IMR-90 (cell line): Measurements from ENCODE around the gene TNFRSF11A. TPM values are rescaled to one million over a fixed set of nuclear protein-coding genes. Genes with fewer than 3 reads are reported as not detected.

ENCODE experiments used
- ATAC-seq: fragments of 200-7000 bp; cut with Tn5 transposase; 2 replicates; pipeline ENCODE4 v1.9.1; 2020; ENCODE audit warnings: low read depth, mild to moderate bottlenecking, moderate library complexity
- BruUV-seq: library from RNA; stranded (reverse); fragments of 400-500 nt; replicated peaks from 2 replicates; lab custom pipeline; 2021; lab: Mats Ljungman, UMichigan
- CTCF ChIA-PET: fragments of 300-600 bp; formaldehyde crosslinking; extraction: SDS; loops from one replicate; lab custom pipeline; 2021; ENCODE audit warnings: antibody characterized with exemption; lab: Yijun Ruan, JAX
- POLR2A ChIA-PET: fragments of 300-600 bp; sonication (Branson Sonifier 250); formaldehyde crosslinking; loops from one replicate; lab custom pipeline; 2022; ENCODE audit warnings: antibody characterized with exemption; ENCODE audit not compliant: unreplicated experiment; lab: Charles Lee
- DNase-seq: peaks from one replicate; pipeline ENCODE4 v3.0.0; 2013
- H2AFZ ChIP-seq: replicated peaks from 2 replicates; pipeline ENCODE3; 2013; ENCODE audit warnings: low read length, mild to moderate bottlenecking; ENCODE audit not compliant: poor library complexity
- H2AK5ac ChIP-seq: 2 replicates; pipeline ENCODE4 v1.6.1; 2013; ENCODE audit warnings: low read depth, low read length, inconsistent platforms
- H2AK9ac ChIP-seq: replicated peaks from 2 replicates; pipeline ENCODE3; 2013; ENCODE audit warnings: mild to moderate bottlenecking, low read depth, low read length, moderate library complexity; ENCODE audit not compliant: poor library complexity
- H2BK120ac ChIP-seq: 2 replicates; pipeline ENCODE4 v1.6.1; 2013; ENCODE audit warnings: low read depth, low read length, inconsistent platforms
- H2BK15ac ChIP-seq: 3 replicates; pipeline ENCODE4 v1.6.1; 2013; ENCODE audit warnings: low read depth, low read length, inconsistent platforms
- H2BK20ac ChIP-seq: 2 replicates; pipeline ENCODE4 v1.6.1; 2013; ENCODE audit warnings: low read depth, mild to moderate bottlenecking, inconsistent platforms, low read length, moderate library complexity
- H2BK5ac ChIP-seq: 2 replicates; pipeline ENCODE4 v1.6.1; 2013; ENCODE audit warnings: mild to moderate bottlenecking, low read depth, low read length, inconsistent platforms; ENCODE audit not compliant: poor library complexity, severe bottlenecking
- H3K14ac ChIP-seq: replicated peaks from 2 replicates; pipeline ENCODE4 v1.6.1; 2013; ENCODE audit warnings: low read depth, low read length, inconsistent platforms
- H3K18ac ChIP-seq: 2 replicates; pipeline ENCODE4 v1.6.1; 2013; ENCODE audit warnings: low read depth, low read length, control low read depth
- H3K23ac ChIP-seq: 2 replicates; pipeline ENCODE4 v1.6.1; 2013; ENCODE audit warnings: low read depth, low read length, inconsistent platforms
- H3K27ac ChIP-seq: 2 replicates; pipeline ENCODE4 v1.5.1; 2013; ENCODE audit warnings: mild to moderate bottlenecking, control low read depth, low read length; ENCODE audit not compliant: insufficient read depth
- H3K27me3 ChIP-seq: 2 replicates; pipeline ENCODE4 v1.6.1; 2013; ENCODE audit warnings: low read length; ENCODE audit not compliant: control insufficient read depth, insufficient read depth
- H3K36me3 ChIP-seq: 2 replicates; pipeline ENCODE4 v1.6.1; 2013; ENCODE audit warnings: low read length, mixed read lengths; ENCODE audit not compliant: control insufficient read depth, insufficient read depth
- H3K4ac ChIP-seq: 2 replicates; pipeline ENCODE4 v1.6.1; 2013; ENCODE audit warnings: low read depth, low read length, inconsistent platforms
- H3K4me1 ChIP-seq: 2 replicates; pipeline ENCODE4 v1.6.1; 2013; ENCODE audit warnings: low read length, mixed read lengths; ENCODE audit not compliant: control insufficient read depth, insufficient read depth
- H3K4me2 ChIP-seq: 2 replicates; pipeline ENCODE4 v1.6.1; 2013; ENCODE audit warnings: low read depth, mild to moderate bottlenecking, control low read depth, low read length, moderate library complexity
- H3K4me3 ChIP-seq: 2 replicates; pipeline ENCODE4 v1.5.1; 2013; ENCODE audit warnings: low read depth, mild to moderate bottlenecking, control low read depth, low read length, moderate library complexity; ENCODE audit not compliant: insufficient read depth
- H3K56ac ChIP-seq: 2 replicates; pipeline ENCODE4 v1.6.1; 2013; ENCODE audit warnings: low read length, inconsistent platforms; ENCODE audit not compliant: insufficient read depth; ENCODE audit errors: extremely low read depth
- H3K79me1 ChIP-seq, 2 experiments: 2 replicates each; pipeline ENCODE4 v1.6.1; 2013; ENCODE audit warnings: low read length in 2 of 2, inconsistent platforms in 1 of 2, low read depth in 1 of 2
- H3K9ac ChIP-seq: 2 replicates; pipeline ENCODE4 v1.6.1; 2013; ENCODE audit warnings: low read depth, low read length, control low read depth
- H3K9me1 ChIP-seq: 2 replicates; pipeline ENCODE4 v1.6.1; 2013; ENCODE audit warnings: low read length, inconsistent platforms; ENCODE audit not compliant: insufficient read depth
- H3K9me3 ChIP-seq: 2 replicates; pipeline ENCODE4 v1.6.1; 2013; ENCODE audit warnings: low read length; ENCODE audit not compliant: control insufficient read depth, insufficient read depth
- H4K20me1 ChIP-seq: 2 replicates; pipeline ENCODE4 v1.6.1; 2013; ENCODE audit warnings: low read length, inconsistent platforms; ENCODE audit not compliant: insufficient read depth
- H4K5ac ChIP-seq: 2 replicates; pipeline ENCODE4 v1.6.1; 2013; ENCODE audit warnings: mild to moderate bottlenecking, low read depth, low read length, control low read depth
- H4K8ac ChIP-seq, 2 experiments: 2 replicates each; pipeline ENCODE4 v1.6.1; 2013; ENCODE audit warnings: low read depth in 2 of 2, low read length in 2 of 2, control low read depth in 1 of 2, inconsistent platforms in 1 of 2
- H4K91ac ChIP-seq: 2 replicates; pipeline ENCODE4 v1.6.1; 2013; ENCODE audit warnings: low read depth, low read length, inconsistent platforms; ENCODE audit not compliant: insufficient read depth
- CEBPB ChIP-seq: IDR thresholded peaks from 2 replicates; pipeline ENCODE4 v1.6.1; 2012; ENCODE audit warnings: low read depth, low read length, improper control_type of control experiment
- MXI1 ChIP-seq: IDR thresholded peaks from 2 replicates; pipeline ENCODE4 v1.6.1; 2012; ENCODE audit warnings: low read depth, mild to moderate bottlenecking, low read length, moderate library complexity, borderline replicate concordance
- RCOR1 ChIP-seq: IDR thresholded peaks from 2 replicates; pipeline ENCODE4 v1.6.1; 2012; ENCODE audit warnings: mild to moderate bottlenecking, low read length, improper control_type of control experiment; ENCODE audit not compliant: insufficient replicate concordance
- RFX5 ChIP-seq: IDR thresholded peaks from 2 replicates; pipeline ENCODE4 v1.8.0; 2012; ENCODE audit warnings: low read depth, mild to moderate bottlenecking, low read length, moderate library complexity
- SMC3 ChIP-seq: fragments of 150-350 bp; IDR thresholded peaks from 2 replicates; pipeline ENCODE4 v1.6.1; 2016; ENCODE audit warnings: low read depth, mild to moderate bottlenecking, antibody characterized with exemption, low read length, moderate library complexity
- USF2 ChIP-seq: fragments of 150-350 bp; IDR thresholded peaks from 2 replicates; pipeline ENCODE4 v1.6.1; 2017; ENCODE audit warnings: mild to moderate bottlenecking, antibody characterized with exemption, low read length, low read depth
- WGBS, 2 experiments: methylation state at CpG; one replicate each; pipeline versions ENCODE4 v1.1.5 to v1.1.7; 2013; ENCODE audit warnings: missing lambda C conversion rate in 2 of 2; ENCODE audit not compliant: insufficient read length in 1 of 2; ENCODE audit errors: extremely low coverage in 2 of 2; 5-methylcytosine and 5-hydroxymethylcytosine counted together
- dilution Hi-C: fragments of 300-500 bp; cut with HindIII; formaldehyde crosslinking; loops from one replicate; pipeline ENCODE4 v1.14.3; 2018; ENCODE audit warnings: low sequenced_read_pairs; ENCODE audit not compliant: unreplicated experiment
- in situ Hi-C: fragments of 300-500 bp; cut with MboI; formaldehyde crosslinking; loops from 3 replicates; pipeline ENCODE4 v1.14.3; 2019; ENCODE audit warnings: low sequenced_read_pairs, inconsistent platforms, mixed read lengths
- intact Hi-C: fragments of 100-400 bp; cut with micrococcal nuclease; formaldehyde crosslinking; loops from 2 replicates; pipeline ENCODE4 v1.10.0; 2022
- polyA plus RNA-seq, 3 experiments: library from polyadenylated mRNA; depleted of rRNA; stranded (reverse); fragments of >200 nt; gene quantifications; 2 replicates each; pipeline ENCODE4 v1.2.3, GENCODE V29; 2012; ENCODE audit warnings: low replicate concordance in 1 of 3
- total RNA-seq: library from RNA; depleted of rRNA; stranded (reverse); fragments of >200 nt; gene quantifications from 2 replicates; pipeline ENCODE4 v1.2.3, GENCODE V29; 2012
- TF ChIP-seq, protein P1 (sequence below): conservative IDR thresholded peaks from 2 replicates; pipeline ENCODE4 v1.5.1; 2012; ENCODE audit warnings: mild to moderate bottlenecking, low read depth, low read length, improper control_type of control experiment

The TNFRSF11A gene
- total and polyA plus RNA-seq, 2 of the 4 experiments (the other 2 are of a cell fraction): under 0.01 TPM; not detected in 1

DNA sequence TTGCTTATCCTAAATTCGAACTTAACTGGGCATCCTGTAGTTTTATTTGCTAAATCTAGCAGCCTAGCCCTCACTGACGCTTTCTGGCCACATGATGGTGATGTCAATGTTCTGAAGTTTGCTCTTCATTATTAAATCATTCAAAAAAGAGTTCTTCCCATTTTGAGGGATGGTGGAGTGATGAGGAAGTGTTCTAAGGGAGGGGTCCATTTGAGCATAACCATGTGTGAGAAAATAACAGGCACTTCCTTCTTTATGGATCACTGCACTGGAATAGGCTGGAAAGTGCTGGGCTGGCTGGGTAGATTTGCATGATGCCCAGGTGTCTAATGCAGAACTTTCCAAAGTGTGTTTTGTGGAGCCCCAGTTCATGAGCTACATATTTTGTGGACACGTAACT lies 74.2 kb downstream of the TNFRSF11A start:
- no peak overlapping the region for H2BK5ac ChIP-seq
- BruUV-seq: no TSS peak

More for the DNA sequence above, 74.2 kb downstream of the TNFRSF11A start:
- intact Hi-C loops: no loop called here
- no peak overlapping the region for H4K91ac ChIP-seq
- H3K9ac ChIP-seq: no peak overlapping the region
- H4K8ac ChIP-seq: no peak overlapping the region
- WGBS, 2 experiments: no CpG with 5 or more reads among the region's 3 CpGs
- H2BK15ac ChIP-seq: no peak overlapping the region
- no peak for DNase-seq
- H3K4me3 ChIP-seq: no peak overlapping the region
- no peak overlapping the region for H3K56ac ChIP-seq
- no peak overlapping the region for H3K23ac ChIP-seq
- ATAC-seq: no peak
- no peaks in the 10 kb centered on the region for H3K9me3 ChIP-seq
- ChIA-PET CTCF (no interaction called here), POLR2A (no interaction called here)
- H2AFZ ChIP-seq: no peak overlapping the region
- H2AK5ac ChIP-seq: no peak overlapping the region
- in situ Hi-C loops: no loop called here
- no peak overlapping the region for H2AK9ac ChIP-seq
- H3K14ac ChIP-seq: no peak overlapping the region
- H3K4ac ChIP-seq: no peak overlapping the region
- no peaks in the 10 kb centered on the region for H3K9me1 ChIP-seq
- H3K36me3 ChIP-seq: no peaks in the 10 kb centered on the region
- no peak overlapping the region for H2BK20ac ChIP-seq
- no peaks in the 10 kb centered on the region for H3K79me1 ChIP-seq
- H3K4me2 ChIP-seq: no peak overlapping the region
- H4K5ac ChIP-seq: no peak overlapping the region
- no peak overlapping the region for H2BK120ac ChIP-seq
- no peaks in the 10 kb centered on the region for H4K20me1 ChIP-seq
- no peak overlapping the region for H3K18ac ChIP-seq
- peaks cover 11% of the 10 kb centered on the region for H3K27me3 ChIP-seq
- H3K27ac ChIP-seq: no peak overlapping the region
- dilution Hi-C loops: no loop called here
- H3K4me1 ChIP-seq: no peaks in the 10 kb centered on the region
- TF ChIP-seq RCOR1 (no peak), MXI1 (no peak), RFX5 (no peak), CEBPB (no peak), USF2 (no peak), SMC3 (no peak)
- TF ChIP-seq, protein P1, sequence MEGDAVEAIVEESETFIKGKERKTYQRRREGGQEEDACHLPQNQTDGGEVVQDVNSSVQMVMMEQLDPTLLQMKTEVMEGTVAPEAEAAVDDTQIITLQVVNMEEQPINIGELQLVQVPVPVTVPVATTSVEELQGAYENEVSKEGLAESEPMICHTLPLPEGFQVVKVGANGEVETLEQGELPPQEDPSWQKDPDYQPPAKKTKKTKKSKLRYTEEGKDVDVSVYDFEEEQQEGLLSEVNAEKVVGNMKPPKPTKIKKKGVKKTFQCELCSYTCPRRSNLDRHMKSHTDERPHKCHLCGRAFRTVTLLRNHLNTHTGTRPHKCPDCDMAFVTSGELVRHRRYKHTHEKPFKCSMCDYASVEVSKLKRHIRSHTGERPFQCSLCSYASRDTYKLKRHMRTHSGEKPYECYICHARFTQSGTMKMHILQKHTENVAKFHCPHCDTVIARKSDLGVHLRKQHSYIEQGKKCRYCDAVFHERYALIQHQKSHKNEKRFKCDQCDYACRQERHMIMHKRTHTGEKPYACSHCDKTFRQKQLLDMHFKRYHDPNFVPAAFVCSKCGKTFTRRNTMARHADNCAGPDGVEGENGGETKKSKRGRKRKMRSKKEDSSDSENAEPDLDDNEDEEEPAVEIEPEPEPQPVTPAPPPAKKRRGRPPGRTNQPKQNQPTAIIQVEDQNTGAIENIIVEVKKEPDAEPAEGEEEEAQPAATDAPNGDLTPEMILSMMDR: no peak
